Left ventricle myocardium superior (tissue), 1 donor: ENCODE measurements around the gene SMPD3. TPM values are rescaled to one million over a fixed set of nuclear protein-coding genes. Genes with fewer than 3 reads are reported as not detected.

Experiments
- ATAC-seq: fragments of 200-7000 bp; cut with Tn5 transposase; one replicate; pipeline ENCODE4 v1.9.1; 2020; ENCODE audit warnings: mild to moderate bottlenecking, moderate library complexity
- DNase-seq: peaks from one replicate; pipeline ENCODE4 v3.0.0-alpha.2; 2020
- intact Hi-C: fragments of 100-400 bp; cut with micrococcal nuclease; formaldehyde crosslinking; loops from one replicate; pipeline ENCODE4 v1.11.0; 2022
- total RNA-seq: library from RNA; stranded (reverse); fragmentation: NEBNext Ultra II Directional; extraction: Animal tissue kit (Norgen Biotek cat#: 25700); gene quantifications from one replicate; pipeline ENCODE4 v1.2.1, GENCODE V29; 2021
- donor health status: DM: no; HTN: yes; CAD: no; lungs with severe emphysema.

Gene SMPD3
- total RNA-seq, 1 donor from 2014 or later, result 1.2 TPM

DNA sequence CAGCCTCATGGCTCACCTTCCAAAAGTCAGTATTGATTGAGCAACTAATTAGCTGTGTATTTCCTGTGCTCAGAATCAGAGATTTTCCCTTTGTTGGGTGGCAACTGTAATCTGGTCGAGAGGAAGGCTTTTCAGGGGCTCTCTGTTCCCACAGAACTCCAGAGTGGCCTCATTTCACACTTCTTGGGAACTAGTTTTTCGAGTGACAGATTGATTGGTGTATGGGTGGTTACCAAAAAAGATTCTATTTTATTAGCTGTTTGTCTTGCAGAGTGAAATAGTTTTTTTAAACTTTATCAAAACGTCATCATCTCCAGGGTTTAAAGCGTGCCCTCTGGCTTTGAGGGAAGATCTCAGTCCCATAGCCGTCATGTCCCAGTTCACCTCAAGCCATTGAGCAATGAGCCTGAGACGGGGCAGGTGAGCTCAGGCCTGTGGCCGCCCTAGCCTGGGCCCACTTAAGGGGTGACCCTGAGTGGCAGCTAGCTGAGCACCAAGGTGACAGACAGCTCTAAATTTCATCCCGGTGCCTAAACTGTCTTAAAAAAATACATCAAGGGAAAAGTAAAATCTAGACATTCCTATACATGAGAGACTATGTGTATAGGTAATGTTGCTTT is 53.0 kb downstream of the SMPD3 start:
- ATAC-seq (no peak), DNase-seq (no peak)
- intact Hi-C loops, result no loop called here

DNA sequence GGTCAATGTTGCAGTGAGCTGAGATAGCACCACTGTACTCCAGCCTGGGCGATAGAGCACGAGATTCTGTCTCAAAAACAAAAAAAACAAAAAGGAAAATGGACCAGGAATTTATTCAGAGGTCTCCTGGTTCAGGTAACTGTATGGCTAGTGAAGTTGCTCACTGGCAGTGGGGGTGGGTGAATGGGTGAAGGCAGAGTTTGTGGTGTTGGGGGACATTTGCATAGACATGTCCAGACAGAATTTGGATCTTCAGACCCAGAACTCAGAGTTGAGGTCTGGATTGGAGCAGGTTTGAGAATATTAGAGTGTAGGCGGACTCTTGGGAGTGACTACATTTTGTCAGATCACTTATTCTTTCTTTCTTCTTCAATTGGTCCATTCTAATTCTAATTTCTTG is 55.0 kb downstream of the SMPD3 start:
- ATAC-seq (no peak), DNase-seq (no peak)
- intact Hi-C loops, result no loop called here

DNA sequence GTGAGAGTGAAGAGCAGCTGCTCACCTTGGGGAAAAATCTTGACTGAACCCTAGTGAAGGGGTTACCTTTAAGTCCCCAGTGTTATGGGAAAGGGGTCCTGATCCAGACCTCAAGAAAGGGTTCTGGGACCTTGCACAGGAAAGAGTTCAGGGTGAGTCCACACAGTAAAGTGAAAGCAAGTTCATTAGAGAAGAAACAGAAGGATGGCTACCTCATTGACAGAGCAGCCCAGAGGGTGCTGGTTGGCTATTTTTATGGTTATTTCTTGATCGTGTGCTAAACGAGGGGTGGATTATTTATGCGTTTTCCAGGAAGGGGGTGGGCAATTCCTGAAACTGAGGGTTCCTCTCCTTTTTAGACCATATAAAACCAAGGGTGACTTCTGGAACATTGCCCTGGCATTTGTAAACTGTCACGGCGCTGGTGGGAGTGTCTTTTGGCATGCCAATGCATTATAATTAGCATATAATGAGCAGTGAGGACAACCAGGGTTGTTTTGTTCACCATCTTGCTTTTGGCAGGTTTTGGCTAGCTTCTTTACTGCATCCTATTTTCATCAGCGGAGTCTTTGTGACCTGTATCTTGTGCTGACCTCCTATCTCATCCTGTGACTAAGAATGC is 58.4 kb downstream of the SMPD3 start:
- ATAC-seq (no peak), DNase-seq (no peak)
- intact Hi-C loops, result no loop called here

DNA sequence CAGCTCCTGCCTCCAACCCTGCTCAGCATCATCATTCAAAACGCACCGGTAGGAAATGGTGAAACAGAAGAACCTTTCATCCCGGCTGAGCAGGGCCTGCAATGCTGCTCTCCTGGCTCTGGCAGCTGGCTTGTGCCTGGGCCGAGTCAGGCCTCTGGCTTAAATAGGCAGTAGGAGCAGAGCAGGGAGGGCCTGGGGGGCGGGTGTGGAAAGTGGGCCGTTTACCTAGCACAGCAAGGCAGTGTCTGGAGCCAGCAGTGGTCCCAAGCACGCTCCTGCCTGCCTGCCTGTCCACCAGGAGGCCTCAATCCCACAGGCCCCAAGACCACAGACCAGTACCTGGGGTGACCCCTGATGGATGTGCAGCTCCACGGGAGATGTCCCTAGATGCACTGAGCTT is 59.3 kb downstream of the SMPD3 start:
- intact Hi-C loops, result no loop called here
- ATAC-seq (no peak), DNase-seq (no peak)

DNA sequence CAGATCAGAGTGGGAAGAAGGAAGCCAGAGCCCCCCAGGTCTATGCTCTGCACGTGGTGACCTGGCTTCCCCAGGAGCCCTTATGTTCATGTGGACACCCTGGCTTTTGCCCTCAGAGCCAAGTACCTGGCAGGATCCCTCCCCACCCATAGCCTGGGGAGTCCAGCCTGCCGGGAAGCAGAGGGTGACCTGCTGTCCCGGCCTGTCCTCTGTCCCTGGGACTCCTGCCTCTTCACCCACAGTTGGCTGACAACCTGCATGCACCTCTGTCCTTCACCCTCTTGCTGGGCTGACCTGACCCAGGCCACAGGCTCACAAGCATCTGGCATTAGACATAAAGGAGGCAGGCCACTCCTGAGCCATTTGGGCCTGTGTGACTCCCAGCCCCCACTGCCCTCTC is 60.2 kb downstream of the SMPD3 start:
- ATAC-seq (no peak), DNase-seq (no peak)
- intact Hi-C loops, result no loop called here

DNA sequence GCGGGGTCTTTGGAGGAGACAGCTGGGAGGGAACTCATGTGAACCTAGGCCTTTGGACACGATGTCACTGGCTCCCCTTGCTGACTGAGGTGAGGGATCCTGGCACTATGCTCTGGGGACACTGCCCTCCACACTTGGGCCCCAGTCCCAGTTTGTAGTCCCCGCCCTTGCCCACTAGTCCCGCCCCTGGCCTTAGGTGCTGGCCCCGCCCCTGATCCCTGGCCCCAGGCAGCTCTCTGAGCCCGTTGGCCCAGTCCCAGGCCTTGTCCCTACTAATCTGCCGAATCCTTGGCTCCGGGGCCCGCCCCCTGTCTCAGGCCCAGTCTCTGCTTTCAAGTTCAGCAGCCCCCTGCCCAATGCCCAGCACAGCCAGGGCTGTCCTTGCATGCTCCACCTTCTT is 61.0 kb downstream of the SMPD3 start:
- intact Hi-C loops, result no loop called here
- ATAC-seq (no peak), DNase-seq (no peak)

DNA sequence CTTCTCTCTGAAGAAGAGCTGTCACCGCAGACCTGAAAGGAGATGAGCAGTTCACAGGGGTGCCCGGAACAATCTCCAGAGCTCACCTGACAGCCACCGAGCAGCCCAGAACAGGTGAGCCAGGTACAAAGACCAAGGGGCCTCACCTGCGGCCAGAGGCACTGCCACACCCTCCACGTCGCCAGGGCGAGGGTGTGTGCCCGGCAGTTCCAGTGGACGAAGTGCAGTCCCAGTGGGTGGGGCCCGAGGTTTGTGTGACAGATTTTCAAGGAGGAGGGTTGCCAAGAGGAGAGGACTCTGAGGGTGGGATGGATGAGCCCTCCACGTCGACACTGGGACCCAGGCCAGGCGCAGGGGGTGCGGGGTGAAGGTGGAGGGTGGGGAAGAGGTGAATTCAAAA is 61.7 kb downstream of the SMPD3 start:
- DNase-seq, result no peak
- intact Hi-C loops, result no loop called here
- ATAC-seq, result no peak

DNA sequence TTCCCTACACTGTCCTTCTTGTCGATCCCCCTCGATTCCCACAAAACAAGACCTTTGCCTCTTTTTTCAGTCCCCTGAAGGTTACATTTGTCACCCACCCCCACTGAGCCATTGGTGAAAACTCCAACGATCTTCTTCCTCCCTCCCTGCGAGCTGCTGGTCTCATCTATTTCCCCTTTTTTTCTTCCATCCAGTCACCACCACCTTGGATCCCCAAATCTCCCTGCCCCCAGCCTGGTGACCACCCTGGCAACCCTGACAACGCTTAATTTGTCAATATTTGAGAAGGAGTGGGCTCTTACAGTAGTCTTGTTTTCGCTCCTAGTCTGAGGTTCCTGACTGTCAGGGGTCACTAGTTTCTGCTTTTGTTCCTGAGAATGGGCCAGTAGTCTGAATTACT is 62.9 kb downstream of the SMPD3 start:
- intact Hi-C loops, result no loop called here
- ATAC-seq, result no peak
- no peak for DNase-seq

DNA sequence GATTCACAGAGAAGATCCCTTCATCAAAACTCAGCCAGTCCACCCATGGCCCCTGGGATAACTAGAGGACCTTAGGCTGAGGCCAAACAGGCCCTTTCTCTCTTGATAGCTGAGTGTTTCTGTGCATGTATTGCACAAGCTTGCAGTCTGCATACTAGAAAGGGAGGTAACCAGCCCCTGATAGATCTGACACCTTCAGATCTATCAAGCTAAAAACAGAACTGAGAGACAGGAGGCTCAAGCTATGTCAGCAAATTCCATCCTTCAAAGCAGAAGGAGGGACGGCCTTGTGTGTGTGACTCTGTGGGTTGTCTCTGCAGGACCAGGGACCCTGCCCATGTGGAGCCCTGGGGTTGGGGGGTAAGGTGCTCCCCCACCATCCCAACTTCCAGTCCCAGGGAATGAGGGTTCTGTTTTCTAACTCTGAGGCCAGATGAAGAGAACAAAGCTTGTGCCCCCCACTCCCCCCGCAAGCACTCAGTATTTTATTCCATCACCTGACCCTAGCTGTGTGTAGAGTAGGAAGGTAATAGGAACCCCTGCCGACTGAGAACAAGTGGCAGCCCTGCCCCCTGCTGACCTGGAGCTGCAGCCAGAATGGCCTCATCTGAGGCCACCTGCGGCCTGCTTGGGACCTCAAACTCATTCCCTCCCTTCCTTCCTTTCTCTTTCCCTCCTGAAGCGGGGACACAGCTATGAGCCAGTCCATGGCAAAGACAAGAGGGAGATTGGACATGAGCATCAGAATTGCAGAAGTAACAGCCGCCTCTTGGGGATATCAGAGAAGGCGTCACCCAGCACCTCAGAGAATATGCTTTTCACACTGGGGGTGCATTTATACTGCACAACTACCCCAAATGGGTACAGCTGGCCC is 63.8 kb downstream of the SMPD3 start:
- no peak for DNase-seq
- intact Hi-C loops, result no loop called here
- ATAC-seq, result no peak

DNA sequence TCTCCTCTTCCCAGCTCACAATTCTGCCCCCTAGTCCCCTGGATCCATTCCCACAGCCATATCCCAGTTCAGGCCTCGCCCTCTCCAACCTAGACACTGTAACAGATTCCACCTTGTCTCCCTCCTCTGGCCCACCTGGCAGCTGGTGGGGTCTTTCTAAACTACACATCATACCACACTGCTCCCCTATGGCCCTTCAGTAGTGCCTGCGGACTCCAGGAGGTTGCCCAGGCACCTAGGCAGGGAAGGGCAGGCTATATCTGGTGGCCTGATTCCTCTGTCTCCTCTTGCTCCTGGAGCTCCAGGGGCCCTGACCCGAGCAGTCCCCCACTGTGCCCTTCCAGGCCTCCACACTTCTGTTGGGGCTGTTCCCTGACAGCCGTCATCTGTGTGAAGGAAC is 64.5 kb downstream of the SMPD3 start:
- ATAC-seq, result no peak
- intact Hi-C loops, result no loop called here
- no peak for DNase-seq

DNA sequence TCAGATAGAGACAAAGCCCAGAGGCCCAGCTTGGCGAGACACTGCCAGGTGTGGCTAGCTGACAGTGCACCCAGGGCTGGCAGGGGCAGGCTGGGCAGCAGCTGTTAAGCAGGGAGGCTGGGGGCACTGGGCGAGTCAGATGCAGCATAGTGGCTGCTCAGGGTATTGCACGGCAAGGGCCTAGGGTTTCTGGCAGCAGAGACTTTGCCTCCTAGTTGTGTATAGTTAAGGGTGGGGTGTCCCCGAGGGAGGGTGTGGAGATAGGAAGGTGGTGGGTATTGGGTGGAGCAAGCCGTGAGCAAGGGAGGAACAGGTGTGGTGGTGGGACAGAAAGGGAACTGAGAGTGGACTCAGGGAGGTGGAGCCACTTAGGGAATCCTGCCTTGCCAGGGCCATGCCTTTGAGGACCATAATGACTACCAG is 66.0 kb downstream of the SMPD3 start:
- ATAC-seq (no peak), DNase-seq (no peak)
- intact Hi-C loops, result no loop called here

DNA sequence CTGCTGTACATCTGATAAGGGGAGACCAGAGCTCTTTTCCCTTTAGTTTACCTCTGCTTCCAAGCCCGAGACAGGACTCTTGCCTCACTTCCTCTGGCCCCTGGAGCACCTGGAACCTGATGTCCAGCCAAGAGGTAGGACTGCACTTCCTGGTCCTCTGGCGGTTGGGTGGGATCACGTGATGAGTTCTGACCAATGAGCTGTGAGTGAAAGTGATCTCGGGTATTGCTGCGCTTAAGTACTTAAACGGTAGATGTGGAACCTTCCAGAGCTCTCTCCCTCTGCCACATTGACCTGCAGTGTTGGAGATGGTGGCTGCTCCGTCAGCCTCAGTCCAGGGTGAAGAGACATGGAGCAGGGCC is 67.0 kb downstream of the SMPD3 start:
- intact Hi-C loops, result no loop called here
- no peak for ATAC-seq
- no peak for DNase-seq

DNA sequence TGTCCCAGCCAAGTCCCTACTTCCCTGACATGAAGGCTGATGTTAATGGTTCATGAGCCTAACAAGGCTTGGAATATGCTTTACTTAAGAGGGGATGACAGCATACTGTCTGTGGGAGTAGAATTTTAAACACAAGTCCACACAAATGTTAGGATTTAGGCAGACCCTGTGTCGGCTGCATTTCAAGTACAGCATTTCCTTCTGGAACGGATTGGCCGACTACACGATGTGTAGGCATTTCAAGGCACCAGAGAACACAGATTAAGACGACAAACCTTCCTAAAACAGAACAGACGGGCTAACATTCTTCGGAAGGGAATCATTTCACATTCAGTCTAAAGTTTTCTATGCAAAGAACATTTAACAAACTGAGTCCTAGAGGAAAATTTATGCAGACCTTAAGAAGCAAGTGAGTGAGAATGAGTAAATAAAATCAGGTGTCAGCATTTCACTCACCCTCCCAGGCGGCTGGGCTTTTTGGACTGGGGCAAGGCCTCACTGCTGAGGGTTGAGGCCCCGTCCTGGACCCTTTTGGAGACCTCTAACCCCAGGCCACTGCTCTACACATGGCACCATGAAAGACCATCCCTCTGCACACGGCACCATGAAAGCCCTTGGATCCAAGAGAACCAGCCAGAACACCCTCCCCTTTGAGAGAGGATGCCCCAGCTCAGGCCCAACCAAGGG is 67.5 kb downstream of the SMPD3 start:
- DNase-seq, result no peak
- intact Hi-C loops, result no loop called here
- no peak for ATAC-seq

DNA sequence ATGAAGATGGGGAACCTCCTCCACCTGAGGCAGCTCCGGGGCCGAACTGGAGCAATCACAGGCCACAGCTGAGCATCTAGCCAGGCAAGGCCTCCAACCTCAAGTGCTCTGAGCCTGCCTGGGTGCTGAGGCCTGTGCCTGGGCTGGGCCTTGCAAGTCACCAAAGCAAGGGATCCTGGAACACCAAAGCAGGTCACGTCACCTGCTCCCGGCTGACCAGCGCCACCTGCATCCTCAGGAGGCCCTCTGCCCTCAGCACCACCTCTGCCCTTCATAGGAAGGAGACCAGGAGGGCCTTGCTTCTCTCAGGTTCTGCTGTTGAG is 68.0 kb downstream of the SMPD3 start:
- DNase-seq (no peak), ATAC-seq (no peak)
- intact Hi-C loops, result no loop called here

DNA sequence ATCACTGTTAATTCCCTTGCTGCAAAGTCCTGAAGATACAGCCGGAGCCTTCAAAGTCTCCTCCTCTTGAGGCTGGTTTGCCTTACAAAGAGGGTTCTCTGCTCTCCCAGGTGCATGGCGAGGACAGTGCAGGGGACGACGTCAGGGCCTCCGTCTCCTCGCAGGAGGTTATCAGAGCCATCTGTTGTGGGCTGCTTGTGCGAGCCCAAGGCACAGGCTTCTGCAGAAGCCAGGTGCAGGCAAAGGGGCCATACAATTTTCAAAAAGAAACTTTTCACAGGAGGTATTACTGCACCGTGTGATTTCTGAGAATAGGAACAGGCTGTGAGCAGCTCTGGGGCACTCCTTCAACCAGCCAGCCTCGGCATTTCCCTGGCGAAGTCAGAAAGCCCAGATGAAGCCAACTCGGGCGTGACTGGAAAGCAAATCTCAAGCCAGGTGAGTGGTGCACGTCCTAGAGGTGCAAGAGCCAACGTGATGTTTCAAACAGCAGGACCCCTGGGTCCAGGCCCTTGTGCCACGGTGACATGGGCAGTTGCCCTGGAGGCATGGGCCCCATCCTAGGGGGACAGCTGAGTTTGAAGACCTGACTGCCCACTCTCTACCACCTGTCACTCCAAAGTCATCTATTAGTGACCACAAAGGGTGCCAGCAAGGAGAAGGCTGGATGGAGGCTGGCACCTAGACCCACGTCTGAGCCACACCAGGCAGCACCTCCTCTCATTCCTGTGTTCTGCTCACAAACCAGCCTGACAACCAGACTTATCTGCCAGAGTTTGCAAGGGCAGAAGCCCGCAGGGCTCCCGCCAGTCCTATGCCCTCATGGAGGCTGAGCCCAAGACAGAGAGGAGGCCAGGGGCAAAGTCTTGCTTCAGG is 68.6 kb downstream of the SMPD3 start:
- no peak for DNase-seq
- no peak for ATAC-seq
- intact Hi-C loops, result no loop called here

DNA sequence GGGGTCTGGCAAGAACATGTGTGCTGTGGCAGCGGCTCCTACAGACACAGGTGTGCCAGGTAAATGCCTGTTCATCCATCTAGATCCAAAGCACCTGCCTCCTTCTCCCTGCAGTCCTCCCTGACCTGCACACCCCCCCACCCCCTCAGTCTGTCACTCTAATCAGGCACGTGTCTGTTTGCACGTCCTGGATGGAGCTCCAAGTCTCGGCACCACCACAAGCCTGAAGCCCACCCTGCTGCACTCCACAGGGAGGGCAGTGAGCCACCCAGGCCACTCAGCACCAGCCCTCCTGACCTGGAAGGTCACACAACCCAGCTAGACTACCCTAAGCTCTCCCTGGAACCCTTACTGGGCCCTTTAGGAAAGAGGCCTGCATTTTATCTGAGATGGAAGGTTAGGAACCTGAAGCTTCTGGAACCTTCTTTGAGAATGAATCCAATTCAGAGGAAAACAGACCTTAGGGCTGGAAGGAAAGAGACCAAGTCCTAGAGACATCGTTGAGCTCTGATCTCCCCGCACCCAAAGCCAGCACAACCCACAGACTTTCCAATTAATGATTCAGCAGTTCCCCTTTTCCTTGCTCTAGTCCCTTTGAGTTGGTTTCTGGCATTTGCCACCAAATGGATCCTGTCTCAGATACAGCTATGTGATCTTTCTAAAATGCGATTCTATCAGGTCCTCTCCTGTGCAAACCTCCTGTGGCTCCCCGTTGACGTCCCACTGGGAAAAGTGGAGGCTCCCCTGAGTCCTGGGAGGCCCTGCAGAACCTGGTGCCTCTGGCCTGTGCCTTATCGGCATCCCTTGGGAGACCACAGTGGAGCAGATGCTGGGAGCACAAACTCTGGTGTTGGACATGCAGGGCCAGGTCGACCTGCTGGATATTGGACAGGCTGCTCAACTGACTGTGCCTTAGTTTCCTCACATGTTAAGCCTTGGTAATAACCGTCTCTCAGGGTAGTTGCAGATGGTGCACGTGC is 69.6 kb downstream of the SMPD3 start:
- intact Hi-C loops, result no loop called here
- ATAC-seq (no peak), DNase-seq (no peak)

DNA sequence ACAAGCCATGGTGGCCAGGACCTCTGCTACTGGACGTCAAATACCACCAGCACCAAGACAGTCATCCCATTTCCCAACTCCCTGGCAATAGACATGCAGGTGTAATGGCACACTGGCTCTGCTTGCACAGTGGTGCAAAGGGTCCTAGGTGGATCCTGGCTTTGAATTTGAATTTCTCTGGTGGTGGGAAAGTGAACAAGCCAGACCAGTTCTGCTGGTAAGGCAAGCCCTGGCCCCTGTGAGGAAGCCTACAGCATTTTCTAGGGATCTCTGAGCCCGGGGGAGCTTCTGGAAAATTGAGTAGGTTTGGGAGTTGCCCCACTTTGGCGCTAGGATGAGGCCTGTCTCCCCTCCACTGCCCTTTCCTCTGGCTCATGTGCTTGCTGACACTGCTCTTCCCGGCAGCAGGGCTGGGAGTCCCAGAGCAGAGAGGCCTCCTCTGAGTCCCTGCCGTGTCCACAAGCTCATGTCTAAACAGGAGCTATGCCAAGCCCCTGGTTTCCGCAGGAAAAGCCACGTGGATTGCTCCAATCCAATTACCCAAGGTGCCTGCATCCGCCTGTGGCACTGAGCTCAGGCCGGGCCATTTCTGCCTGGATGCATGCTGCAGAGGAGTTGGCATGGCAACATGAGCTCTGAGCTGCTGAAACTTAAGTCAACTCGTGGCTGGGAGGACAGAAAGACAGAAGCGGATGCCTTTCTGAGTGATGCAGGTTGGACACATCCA is 70.5 kb downstream of the SMPD3 start:
- intact Hi-C loops, result no loop called here
- DNase-seq, result no peak
- ATAC-seq, result no peak

DNA sequence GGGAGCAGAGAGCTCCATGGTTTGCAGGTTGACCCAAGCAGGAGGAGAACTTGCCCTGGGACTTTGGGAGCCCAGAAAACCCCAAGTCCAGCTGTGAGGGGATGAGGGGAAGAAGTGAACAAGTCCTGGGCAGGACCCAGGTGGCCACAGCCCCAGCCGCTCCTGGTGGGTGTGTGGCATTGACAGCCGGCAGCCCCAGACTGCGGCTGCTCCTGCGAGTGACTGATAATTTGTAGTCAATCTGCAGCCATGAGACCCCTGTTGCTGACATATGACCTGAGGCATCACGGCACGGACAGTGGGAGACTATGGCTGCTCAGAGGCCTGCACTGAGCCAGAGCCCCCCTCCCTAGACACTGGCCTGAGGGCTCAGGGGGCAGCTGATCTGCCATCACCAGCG is 71.1 kb downstream of the SMPD3 start:
- intact Hi-C loops, result no loop called here
- DNase-seq (no peak), ATAC-seq (no peak)
